Mucosa of gallbladder (tissue), 1 donor: ENCODE results near the gene SLX9. TPM values are rescaled to one million over a fixed set of nuclear protein-coding genes. Genes with fewer than 3 reads are reported as not detected.

ENCODE experiments used
- DNase-seq: peaks from one replicate; pipeline ENCODE4 v3.0.0-alpha.2; 2020; ENCODE audit warnings: low spot score
- total RNA-seq: library from RNA; stranded (reverse); gene quantifications from one replicate; pipeline ENCODE4 v1.2.1, GENCODE V29; 2021
- donor health status: DM: no; HTN: no; CAD: no.

Gene SLX9
- total RNA-seq, 1 donor from 2014 or later: 34.6 TPM

DNA sequence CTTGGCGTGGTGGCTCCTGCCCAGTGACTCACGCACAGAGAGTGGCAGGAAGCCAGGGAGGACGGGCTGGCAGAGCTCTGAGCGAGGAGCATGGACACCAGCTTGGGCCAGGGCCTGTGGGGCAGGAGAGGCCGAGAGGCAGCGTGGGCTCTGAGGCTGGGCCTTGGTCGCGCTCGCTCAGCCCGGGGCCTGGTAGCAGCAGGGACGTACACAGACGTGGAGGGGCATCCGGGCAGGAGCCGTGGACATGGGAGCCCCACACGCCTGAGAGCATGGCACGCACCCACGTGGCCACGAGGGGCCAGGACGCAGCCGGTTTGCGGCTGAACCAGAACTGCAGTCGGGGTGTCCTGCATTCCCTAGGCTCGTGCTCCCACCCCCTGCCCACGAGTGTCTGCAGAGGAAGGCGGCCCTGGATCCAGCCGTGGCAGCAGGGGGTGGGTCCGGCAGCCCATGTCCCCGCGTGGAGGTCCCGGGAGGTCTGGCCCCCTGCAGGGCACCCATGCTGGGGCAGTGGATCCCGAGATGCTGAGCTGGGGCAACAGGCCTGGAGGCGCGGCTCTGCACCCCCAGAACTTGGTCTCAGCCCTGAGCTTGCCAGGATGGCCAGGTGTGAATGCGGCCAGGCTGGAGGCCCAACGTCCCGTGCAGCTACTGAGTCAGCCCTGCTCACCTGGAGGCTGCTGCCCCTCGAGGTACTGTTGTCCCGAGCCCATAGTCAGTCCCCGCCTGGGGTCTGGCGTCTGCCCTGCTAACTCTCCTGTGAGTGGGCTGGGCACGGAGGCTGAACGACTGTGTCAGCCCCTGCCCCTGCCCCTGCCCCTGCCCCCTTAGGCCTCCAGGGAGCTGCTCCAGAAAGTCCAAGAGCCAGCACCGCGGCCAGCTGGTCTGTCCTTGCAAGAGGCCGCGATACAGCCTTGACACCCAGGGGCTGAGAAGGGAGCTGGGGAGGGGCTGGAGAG is 61.6 kb downstream of the SLX9 start:
- peak; percentile 39 for DNase-seq

DNA sequence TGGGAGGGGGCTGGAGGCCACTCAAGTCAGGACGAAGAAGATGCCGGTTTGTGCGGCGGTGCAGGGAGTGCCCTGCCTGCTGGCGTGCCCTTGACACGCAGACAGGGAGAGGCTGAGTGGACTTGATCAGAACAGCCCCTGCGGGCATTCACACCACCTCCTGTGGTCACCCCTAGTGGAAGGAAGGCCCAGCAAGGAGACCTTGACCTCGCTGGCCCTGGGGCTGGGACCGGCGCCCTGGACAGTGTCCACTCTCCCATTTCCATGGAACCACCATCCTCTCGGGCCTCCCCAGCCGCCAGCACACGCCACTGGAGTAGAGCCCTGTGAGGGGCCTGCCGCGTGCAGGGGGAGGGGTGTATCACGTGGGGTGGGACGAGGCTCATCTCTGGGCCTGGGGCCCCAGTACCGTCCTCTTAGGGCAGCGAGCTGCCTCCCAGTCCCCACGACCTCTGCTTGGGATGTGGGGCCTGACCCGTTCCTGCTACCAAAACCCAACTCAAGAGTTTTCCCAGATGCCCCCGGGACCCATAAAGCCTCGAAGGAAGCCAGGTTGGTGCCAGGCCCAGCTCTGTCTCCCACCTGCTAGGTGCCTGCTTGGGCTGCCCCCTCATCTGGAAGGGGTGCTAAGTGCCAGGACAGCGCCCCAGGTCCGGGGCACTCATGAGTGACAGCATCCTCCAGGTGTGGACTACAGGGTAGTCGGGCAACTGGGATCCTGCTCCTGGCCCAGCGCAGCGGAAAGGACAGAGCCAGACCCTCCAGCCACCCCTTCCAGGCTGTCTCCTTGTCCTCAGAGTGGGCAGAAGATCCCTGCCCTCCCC is 62.8 kb downstream of the SLX9 start:
- no peak for DNase-seq

DNA sequence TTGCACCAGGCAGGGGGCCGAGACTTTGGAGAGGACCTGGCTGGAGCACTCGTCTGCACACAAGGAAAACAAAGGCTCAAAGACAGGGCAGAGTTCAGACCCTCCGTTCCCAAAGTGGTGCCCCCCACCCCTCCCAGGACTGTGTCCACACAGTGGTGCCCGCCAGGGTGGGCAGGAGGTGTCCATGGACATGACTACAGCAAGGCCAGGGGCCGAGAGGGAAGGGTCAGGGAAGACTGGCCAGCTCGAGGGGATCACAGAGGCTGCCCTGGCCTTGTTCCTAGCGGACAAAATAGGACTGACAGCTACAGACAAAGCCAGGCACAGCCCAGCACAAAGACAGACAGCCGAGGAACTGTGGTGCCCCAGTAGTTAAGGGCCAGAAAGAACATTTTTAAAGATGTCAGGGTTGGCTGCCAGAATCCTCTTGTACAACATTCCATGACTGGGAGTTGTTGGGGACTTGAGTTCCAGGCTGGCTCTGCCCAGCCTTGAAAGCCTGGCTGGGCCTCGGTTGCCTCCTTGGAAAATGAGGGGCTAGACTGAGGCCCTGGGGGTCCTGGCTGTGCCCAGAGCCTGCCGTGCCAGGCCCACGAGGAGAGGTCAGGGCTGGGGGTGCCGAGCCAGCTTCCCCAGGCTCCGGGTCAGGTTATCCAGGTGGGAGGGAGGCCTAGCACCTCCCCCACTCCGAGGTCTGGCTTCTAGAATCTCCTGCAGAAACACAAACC is 63.7 kb downstream of the SLX9 start:
- no peak for DNase-seq

DNA sequence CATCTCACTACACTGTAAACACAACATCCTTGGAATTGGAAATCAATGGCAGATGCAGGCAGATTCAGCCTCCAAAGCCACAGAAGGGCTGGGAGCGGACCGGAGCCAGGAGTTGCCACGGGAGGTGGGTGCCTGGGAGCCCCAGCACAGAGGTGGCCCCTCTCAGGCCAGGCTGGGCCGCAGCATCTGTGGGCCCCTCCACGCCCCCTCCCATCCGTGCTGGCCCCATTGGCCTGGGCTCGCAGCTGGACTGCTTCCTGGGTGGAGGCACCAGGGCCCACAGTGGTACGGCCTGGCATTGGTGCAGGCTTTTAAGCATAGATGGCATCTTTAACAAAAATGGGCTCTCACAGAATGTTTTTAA is 64.2 kb downstream of the SLX9 start:
- DNase-seq: no peak

DNA sequence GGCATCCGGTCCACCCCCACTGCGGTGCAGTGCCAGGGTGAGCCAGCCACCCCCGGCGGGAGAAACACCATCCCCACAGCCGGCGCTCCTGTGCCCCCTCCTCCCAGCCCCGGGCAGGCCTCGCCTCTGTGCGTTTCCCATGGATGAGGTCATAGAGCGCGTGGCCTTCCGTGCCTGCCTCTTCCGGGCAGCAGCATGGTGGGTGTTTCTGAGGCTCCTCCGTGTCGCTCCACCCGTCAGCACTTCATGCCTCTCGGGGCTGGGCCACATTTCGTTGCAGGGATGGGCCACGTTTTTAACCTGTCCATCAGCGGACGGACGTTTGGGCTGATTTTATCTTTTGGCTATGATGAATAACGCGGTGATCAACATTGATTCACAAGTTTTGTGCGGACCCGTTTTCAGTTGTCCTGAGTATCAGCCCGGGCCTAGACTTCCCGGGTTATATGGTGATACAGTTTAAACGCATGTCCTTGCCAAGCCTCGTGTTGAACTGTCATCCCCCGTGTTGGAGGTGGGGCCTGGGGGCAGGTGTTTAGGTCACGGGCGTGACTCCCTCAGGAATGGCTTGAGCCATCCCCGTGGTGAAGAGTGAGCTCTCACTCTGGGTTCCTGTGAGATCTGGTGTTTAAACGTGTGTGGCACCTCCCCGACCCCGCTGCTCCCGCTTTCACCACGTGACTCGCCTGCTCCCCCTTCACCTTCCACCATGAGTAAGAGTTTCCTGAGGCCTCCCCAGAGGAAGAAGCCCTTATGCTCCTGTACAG is 64.8 kb downstream of the SLX9 start:
- no peak for DNase-seq

DNA sequence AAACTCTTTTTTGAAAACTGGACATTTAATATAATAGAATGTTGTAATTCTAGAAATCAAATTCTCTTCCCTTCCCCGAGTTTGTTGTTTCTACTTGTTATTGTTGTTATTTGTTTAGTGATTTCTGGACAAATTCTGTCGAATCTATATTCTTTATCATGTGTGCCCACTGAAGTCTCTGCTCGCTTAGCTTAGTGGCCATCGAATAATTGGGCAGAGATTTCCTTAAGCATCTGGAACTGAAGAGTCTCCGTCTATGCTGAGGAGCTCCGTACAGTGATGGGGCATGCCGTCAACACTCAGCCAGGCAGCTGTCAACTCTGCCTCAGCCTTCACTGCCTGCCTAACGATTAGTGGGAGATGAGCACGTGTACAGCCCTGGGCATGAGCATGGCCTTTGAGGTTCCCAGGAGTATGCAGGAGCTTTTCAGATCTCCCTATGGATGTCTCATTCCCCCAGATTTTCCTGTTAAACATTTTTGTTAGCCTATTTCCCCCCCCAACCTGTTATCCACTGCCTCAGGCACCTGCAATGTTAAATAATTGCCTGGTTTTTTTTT is 66.8 kb downstream of the SLX9 start:
- DNase-seq: no peak

DNA sequence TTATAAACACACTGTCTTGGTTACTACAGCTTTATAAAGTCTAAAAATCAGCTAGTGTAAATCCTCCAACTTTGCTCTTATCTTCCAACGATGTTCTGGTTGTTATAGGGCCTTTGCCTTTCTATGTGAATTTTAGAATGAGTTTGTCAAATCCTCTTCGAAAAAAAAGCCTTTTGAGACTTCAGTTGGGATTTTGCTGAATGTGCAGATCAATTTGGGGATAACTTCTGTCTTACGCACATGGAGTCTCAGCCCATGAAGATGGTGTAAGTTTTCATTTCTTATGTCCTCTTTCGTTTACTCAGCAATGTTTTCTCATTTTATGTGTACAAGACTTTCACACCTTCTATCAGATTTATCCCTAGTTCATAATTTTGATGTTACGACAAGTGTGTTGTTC is 69.8 kb downstream of the SLX9 start:
- DNase-seq: no peak

DNA sequence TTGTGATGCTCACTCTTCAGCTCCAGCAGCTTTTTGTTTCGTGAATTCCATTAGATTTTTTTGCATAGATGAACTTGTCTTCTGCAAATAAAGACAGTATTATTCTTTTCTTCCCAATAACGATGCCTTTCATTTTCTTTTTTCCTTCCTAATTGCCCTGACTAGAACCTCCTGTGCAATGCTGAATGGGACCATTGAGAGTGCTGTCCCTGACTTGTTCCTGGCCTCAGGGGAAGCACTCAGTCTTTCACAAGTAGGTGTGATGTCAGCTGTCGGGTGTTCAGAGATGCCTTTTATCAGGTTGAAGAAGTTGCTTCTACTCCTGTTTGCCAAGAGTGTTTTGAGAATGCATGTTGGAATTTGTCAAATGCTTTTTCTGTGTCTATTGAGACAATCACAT is 70.3 kb downstream of the SLX9 start:
- DNase-seq: no peak

DNA sequence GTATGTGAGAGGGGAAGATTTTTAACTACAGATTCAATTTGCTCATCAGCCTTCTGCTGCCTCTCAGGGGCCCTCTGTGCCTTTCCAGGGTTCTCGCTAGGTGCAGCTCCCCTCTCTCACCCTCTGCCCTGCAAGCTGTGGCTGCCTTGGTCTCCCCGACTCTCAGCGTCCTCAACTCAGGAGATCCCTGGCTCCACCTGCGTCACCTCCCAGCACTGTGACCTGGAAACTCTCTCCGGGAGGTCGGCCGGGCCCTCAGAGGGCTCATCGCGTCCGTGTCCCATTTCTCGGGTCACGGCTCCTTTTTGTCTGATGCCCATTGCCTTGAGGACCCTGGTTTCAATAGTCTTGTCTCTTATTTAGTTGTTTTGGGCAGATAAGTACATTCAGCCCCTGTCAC is 71.0 kb downstream of the SLX9 start:
- DNase-seq: no peak

DNA sequence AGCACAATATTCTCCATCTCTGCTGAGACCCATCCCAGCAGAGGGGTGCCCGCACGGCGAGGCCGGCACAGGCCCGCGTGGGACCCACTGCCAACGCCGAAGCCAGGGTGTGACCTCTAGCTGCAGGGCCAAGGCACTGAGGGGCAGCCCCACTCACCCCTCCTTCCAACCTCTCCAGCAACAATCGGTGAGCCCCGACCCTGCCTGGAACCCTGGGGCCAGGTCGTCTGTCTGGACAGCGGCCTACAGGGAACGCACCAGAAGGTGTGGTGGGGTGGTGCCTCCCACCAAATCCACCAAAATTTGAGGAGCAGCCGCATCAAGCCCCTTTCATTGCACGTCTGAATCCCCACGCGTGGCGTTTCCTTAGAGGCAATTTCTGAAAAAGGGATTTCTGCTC is 71.6 kb downstream of the SLX9 start:
- DNase-seq: no peak

DNA sequence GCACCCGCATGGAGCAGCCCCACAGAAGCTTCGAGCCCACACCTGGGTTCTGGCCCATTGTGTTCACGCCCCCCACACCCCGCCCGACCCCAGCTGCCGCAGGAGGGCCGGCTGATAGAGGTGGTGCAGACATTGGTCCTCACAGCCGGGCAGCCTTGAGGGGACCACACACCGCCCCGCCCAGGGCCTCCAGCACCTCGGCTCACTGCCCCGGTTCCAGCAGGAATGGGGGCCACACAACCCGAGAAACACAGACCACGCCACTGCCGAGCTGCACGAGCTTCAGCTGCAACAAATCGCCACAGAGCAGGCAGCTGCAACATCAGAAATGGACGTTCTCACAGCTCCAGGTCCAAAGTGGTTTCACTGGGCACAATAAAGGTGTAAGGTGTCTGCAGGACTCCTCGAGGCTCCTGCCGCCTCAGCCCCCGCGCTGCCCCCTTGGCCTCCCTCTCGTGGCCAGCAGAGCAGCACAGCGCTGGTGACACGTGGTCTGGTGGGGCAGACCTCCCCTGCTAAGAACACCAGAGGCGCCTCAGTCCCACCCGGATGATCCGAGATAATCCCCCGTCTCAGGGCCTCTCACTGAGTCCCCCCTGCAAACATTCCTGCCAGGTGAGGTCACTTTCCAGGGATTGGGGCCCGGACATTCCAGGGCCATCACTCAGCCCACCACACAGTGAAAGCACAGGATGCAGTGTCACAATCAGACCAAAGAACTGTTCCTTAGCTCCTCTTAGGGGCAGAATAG is 72.3 kb downstream of the SLX9 start:
- DNase-seq: no peak

DNA sequence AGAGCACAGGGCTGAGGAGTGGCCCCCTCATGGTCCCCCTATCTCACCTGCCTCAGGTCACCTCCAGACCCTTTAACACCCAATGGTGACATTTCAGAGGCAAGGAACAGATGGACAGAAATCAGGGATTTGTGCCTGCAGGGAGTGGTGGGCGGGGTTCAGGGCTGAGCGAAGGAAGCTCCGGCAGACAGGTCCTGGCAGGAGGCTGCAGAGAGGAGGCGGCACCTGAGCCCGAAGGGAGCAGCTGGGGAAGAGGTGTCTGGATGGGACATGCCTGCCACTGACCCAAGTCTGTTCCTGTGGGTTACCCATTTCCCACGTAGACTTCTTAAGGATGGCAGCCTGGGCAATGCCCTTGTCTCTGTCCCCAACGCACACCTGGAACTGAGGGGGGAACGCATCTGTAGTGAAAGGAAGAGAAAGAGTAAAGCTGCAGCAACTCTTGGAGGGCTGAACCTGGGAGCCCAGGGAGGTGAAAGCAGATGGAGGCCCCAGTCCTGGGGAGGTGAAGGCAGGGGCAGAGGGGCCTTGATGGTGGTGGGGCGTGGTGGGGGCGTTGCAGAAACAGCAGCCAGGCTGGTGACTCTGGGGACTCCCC is 72.9 kb downstream of the SLX9 start:
- no peak for DNase-seq

DNA sequence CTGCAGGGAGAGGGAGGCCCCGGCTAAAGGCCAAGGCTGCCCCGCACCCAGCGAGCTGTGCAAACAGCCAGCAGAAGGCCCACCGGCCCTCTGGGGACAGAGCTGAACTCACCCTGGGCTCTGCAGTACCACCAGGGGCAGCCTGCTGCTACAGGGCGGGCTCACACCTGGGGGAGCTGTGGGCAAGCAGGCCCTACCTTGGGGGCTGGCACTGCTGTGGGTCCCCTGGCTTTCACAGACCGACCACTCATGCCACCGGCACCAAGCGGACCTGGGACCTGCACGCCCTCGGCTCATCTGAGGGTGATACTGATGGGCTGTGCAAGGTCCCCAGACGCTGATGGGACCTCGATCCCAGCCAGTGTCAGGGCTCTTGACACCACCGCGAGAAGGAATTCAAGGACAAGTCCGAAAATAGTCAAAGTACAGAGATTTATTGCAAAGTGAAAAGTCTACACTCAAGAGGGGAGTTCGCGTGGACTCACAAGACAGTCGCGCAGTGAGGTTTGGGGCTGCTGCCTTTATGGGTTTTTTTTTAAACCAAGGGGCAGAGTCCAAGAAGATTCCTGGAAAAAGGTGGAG is 73.5 kb downstream of the SLX9 start:
- DNase-seq: no peak

DNA sequence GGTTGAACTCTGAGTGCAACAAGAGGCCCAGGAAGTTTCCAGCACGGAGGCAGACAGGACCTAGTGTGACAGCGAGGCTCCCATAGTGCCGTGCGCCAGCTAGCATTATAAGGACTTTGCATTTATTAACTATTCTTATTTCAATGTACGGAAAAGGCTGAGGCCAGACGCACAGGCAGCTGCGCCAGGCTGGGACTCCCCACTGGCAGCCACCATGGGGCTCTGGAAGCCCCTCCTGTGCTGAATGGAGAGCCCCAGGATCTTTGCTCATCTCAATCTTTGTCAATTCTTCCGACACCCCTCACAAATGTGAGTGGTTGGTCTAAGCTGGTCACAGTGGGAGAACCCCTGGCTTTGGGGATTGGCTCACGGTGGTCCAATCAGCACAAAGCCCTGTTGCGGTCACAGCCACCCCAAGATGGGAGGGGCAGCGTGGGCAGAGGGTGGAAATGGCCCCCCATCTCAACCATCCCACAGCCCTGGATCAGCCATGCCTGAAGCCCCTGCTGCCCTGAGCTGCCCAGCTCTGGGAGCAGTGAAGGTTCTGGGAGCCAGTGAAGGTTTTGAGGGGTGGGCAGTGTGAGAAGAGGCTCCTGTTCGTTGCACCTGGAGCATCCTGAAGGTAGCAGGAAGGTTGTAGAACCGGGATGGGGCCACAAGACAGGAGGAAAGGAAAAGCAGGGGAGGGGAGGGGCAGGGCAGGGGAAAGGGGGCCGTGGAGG is 75.1 kb downstream of the SLX9 start:
- no peak for DNase-seq

DNA sequence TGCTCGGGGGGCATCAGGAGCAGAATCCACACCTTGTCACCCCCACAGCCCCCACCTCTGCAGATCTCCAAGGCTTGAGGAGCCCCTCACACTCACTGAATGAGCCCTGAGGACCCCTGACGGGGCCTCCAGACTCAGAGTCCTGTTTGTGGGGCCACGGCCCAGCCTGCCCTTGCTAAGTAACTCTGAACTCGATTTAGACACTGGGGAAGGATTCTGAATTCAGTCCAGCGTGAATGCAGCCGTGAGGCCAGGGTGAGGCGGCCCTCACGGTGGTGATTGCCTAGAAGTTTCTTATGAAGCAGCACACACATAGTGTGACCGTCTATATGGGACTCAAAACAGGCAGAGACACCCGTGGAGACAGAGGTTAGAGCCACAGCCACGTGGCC is 75.6 kb downstream of the SLX9 start:
- DNase-seq: no peak

DNA sequence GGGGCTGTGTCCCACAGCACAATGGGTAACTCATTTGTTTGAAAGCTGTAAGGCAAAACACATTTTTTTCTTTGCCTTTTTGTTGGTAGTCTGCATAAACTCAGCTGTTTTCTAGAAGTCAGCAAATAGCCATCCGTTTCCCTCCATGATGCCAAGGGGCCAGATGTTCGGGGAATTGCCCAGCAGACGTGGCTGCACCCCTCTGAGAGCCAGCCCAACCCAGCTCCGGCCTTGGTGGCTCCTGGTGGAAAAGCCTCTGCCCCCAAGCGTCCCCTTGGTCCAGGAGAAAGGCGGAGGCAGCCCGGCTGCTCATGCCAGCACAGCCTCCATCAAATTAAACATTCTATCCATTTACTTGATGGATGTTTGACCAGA is 76.2 kb downstream of the SLX9 start:
- no peak for DNase-seq

DNA sequence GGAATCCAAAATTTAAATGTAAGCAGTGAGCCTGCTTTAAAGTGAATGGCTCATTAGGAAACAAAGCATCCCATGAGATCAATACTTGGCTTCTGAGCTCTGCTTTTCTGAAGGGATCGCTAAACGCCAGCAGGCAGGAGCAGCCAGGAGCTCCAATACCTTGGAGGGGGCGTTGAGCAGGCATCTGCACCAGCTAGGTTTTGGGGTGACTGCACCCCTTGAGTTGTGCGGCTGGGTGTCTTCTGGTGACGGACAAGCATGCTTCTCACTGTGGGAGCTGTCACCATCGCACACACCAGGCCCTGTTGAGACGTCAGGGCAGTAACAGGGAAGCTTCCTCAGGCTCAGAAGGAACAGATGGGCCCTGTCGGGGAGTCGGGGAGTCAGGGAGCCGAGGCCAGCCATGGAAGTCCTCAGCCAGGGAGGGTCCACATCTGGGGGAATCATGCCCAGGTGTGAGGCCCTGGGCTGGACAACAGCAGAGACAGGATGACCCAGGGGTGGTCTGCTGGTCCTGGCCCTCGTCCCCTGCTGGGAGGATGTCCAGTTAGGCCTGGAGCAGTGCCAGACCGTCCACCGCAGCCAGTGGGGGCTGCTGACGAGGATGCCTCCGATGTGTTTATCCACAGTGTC is 76.7 kb downstream of the SLX9 start:
- no peak for DNase-seq
